ENCODE measurements around the gene PLCXD3. TPM values are rescaled to one million over a fixed set of nuclear protein-coding genes. Genes with fewer than 3 reads are reported as not detected.

PLCXD3 gene
- total RNA-seq, 1 donor from 2014 or later = not detected

- no peak overlapping the region for H3K4me3 Mint-ChIP-seq
- intact Hi-C loops (cut with micrococcal nuclease) = no loop called here
- TF ChIP-seq, protein P1, sequence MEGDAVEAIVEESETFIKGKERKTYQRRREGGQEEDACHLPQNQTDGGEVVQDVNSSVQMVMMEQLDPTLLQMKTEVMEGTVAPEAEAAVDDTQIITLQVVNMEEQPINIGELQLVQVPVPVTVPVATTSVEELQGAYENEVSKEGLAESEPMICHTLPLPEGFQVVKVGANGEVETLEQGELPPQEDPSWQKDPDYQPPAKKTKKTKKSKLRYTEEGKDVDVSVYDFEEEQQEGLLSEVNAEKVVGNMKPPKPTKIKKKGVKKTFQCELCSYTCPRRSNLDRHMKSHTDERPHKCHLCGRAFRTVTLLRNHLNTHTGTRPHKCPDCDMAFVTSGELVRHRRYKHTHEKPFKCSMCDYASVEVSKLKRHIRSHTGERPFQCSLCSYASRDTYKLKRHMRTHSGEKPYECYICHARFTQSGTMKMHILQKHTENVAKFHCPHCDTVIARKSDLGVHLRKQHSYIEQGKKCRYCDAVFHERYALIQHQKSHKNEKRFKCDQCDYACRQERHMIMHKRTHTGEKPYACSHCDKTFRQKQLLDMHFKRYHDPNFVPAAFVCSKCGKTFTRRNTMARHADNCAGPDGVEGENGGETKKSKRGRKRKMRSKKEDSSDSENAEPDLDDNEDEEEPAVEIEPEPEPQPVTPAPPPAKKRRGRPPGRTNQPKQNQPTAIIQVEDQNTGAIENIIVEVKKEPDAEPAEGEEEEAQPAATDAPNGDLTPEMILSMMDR (IDR thresholded peaks at IDR 0.05) = no peak
- no peaks in the 10 kb centered on the region for H3K9me3 Mint-ChIP-seq
- H3K4me1 Mint-ChIP-seq = peaks cover under 1% of the 10 kb centered on the region
- no peaks in the 10 kb centered on the region for H3K27me3 Mint-ChIP-seq
- DNase-seq = no peak
- CTCF ChIA-PET = no interaction called here
- POLR2A ChIA-PET = no interaction called here
- no peak for ATAC-seq (ENCODE audit: low read depth)
- no peaks in the 10 kb centered on the region for H3K36me3 Mint-ChIP-seq (ENCODE audit: low read depth)
- no peak overlapping the region for H3K27ac Mint-ChIP-seq
Observed at GRCh38 chr5:41286696-41287095, 223.7 kb downstream of the PLCXD3 start.

- H3K27me3 Mint-ChIP-seq = no peaks in the 10 kb centered on the region
- peaks cover 2% of the 10 kb centered on the region for H3K4me1 Mint-ChIP-seq
- H3K27ac Mint-ChIP-seq = no peak overlapping the region
- no peaks in the 10 kb centered on the region for H3K9me3 Mint-ChIP-seq
- POLR2A ChIA-PET = no interaction called here
- intact Hi-C loops (cut with micrococcal nuclease) = no loop called here
- CTCF ChIA-PET = no interaction called here
- H3K4me3 Mint-ChIP-seq = no peak overlapping the region
- no peak for ATAC-seq (ENCODE audit: low read depth)
- H3K36me3 Mint-ChIP-seq (ENCODE audit: low read depth) = no peaks in the 10 kb centered on the region
- no peak for DNase-seq
- TF ChIP-seq, protein P1 (IDR thresholded peaks at IDR 0.05) = no peak
Observed at GRCh38 chr5:41286165-41286564, 224.2 kb downstream of the PLCXD3 start.

- Mint-ChIP-seq H3K9me3 (no peaks in the 10 kb centered on the region), H3K4me1 (peaks cover 2% of the 10 kb centered on the region), H3K36me3 (ENCODE audit: low read depth) (no peaks in the 10 kb centered on the region), H3K4me3 (no peak overlapping the region), H3K27ac (no peak overlapping the region), H3K27me3 (no peaks in the 10 kb centered on the region)
- TF ChIP-seq, protein P1 (IDR thresholded peaks at IDR 0.05) = no peak
- ATAC-seq (ENCODE audit: low read depth) (no peak), DNase-seq (no peak)
- POLR2A ChIA-PET = no interaction called here
- intact Hi-C loops (cut with micrococcal nuclease) = no loop called here
- CTCF ChIA-PET = no interaction called here
Observed at GRCh38 chr5:41284938-41285337, 225.5 kb downstream of the PLCXD3 start.

- Mint-ChIP-seq H3K9me3 (no peaks in the 10 kb centered on the region), H3K36me3 (ENCODE audit: low read depth) (no peaks in the 10 kb centered on the region), H3K27me3 (no peaks in the 10 kb centered on the region), H3K4me1 (peaks cover 2% of the 10 kb centered on the region), H3K27ac (no peak overlapping the region), H3K4me3 (no peak overlapping the region)
- intact Hi-C loops (cut with micrococcal nuclease) = no loop called here
- DNase-seq (no peak), ATAC-seq (ENCODE audit: low read depth) (no peak)
- ChIA-PET POLR2A (no interaction called here), CTCF (no interaction called here)
- TF ChIP-seq, protein P1 (IDR thresholded peaks at IDR 0.05) = no peak
Observed at GRCh38 chr5:41281215-41281810, 229.1 kb downstream of the PLCXD3 start.

DNA sequence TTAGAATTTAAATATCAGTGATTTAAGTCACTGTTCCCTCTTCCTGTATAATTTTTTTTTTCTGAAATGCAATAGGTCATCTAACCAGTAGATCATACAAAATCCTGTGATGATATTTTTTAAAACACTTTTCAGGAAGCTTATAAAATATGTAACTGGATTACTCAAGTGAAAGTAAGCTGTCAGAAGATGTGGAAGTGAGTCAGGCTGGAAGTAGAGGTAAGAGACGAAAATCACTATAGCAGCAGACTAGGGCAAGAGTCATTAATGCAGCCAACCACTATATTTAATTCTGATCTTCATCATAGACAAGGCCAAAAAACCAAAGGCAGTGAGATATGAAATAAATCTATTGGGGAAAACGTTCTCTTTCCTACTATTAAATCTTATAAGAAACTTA, 231.4 kb downstream of the PLCXD3 start:
- TF ChIP-seq, protein P1 (IDR thresholded peaks at IDR 0.05) = no peak
- H3K27ac Mint-ChIP-seq = no peak overlapping the region
- ChIA-PET POLR2A (no interaction called here), CTCF (no interaction called here)
- DNase-seq (no peak), ATAC-seq (ENCODE audit: low read depth) (no peak)
- H3K36me3 Mint-ChIP-seq (ENCODE audit: low read depth) = no peaks in the 10 kb centered on the region
- intact Hi-C loops (cut with micrococcal nuclease) = no loop called here
- peaks cover 2% of the 10 kb centered on the region for H3K27me3 Mint-ChIP-seq
- no peaks in the 10 kb centered on the region for H3K9me3 Mint-ChIP-seq
- H3K4me3 Mint-ChIP-seq = no peak overlapping the region
- peaks cover 2% of the 10 kb centered on the region for H3K4me1 Mint-ChIP-seq

All from activated B cell treated with CpG ODN at 0.5 μM for 24 hours (primary cell).